Activated naive CD8-positive, alpha-beta T cell treated with anti-CD3 and anti-CD28 coated beads, Interleukin-2, amount 50 U/mL, for 24 hours (primary cell): ENCODE results near the gene AXL.
"Not testable (repeated sequence)": the region's sequence is repeated elsewhere in the genome, so short reads cannot be mapped to it uniquely, and the experiment has no call there.

Experiments
- ATAC-seq: fragments of 150-1000 bp; cut with Tn5 transposase; one replicate; pipeline ENCODE4 v1.10.0; 2021
- DNase-seq: peaks from one replicate; pipeline ENCODE4 v3.0.0; 2021
- H3K27ac Mint-ChIP-seq: one replicate; pipeline ENCODE4 v1.8.0; 2021; ENCODE audit warnings: mild to moderate bottlenecking, mixed read lengths
- H3K27me3 Mint-ChIP-seq: one replicate; pipeline ENCODE4 v1.8.0; 2021; ENCODE audit warnings: mixed read lengths
- H3K36me3 Mint-ChIP-seq: one replicate; pipeline ENCODE4 v1.8.0; 2021; ENCODE audit warnings: low read depth, mixed read lengths
- H3K4me1 Mint-ChIP-seq: one replicate; pipeline ENCODE4 v1.8.0; 2021; ENCODE audit warnings: mixed read lengths
- H3K4me3 Mint-ChIP-seq: one replicate; pipeline ENCODE4 v1.8.0; 2021; ENCODE audit warnings: mild to moderate bottlenecking, moderate library complexity, mixed read lengths
- H3K9me3 Mint-ChIP-seq: one replicate; pipeline ENCODE4 v1.8.0; 2021; ENCODE audit warnings: mixed read lengths

AXL gene

GRCh38 chr19:41218615-41219507 lies at the start of gene AXL:
Gene AXL (plus strand): TSS chr19:41219223. CDS start chr19:41219393, 170 bp downstream.
- no peak within 1 kb of the TSS for H3K27ac Mint-ChIP-seq
- peaks cover 12% of the 10 kb centered on the region for H3K4me1 Mint-ChIP-seq
- no peak within 1 kb of the TSS for H3K4me3 Mint-ChIP-seq
- peaks cover 44% of the 10 kb centered on the region for H3K27me3 Mint-ChIP-seq
- DNase-seq (no peak), ATAC-seq (no peak)
- no peaks in the 10 kb centered on the region for H3K36me3 Mint-ChIP-seq
- no peaks in the 10 kb centered on the region for H3K9me3 Mint-ChIP-seq

DNA sequence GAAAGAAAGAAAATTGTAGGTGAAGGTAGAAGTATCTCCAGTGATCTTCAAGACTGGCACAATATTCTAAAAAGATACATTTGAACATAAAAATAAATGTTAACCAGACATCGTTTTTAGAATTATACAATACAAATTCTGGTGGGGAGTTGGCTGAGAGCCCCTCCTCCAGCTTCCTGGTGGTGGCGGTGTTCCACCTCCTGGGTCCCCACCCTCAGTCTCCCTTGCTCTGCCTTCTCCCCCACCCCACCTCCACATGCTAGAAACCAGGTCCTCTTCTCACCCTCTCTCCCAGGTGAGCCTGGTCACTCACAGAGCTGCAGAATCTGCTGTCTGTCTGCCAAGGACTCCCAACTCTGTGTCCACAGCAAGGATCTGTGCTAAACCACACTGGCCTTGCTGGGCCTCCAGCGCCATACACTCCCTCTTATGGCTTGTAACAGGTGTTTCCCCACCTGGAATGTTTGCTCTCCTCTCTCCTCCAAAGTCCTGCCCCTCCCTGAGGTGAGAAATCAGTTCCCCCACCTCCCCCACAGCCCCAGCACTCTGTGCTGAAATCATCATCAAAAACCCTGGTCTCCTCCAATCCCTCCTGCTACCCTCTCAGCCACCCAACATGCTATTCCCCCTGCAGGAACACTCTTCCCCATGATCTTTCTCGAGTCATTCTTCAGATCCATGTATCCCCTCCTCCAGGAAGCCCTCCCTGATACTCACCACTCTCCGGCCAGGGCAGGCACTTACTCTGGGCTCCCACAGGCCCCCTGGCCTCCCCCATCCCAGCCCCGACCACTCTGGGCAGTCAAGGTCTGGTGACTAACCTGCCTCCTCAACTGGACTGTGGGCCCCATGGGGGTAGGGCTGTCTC lies 46.5 kb upstream of the AXL start:
- Mint-ChIP-seq H3K4me3 (no peak overlapping the region), H3K27me3 (no peaks in the 10 kb centered on the region), H3K27ac (no peak overlapping the region), H3K9me3 (no peaks in the 10 kb centered on the region), H3K4me1 (peaks cover 12% of the 10 kb centered on the region), H3K36me3 (no peaks in the 10 kb centered on the region)
- ATAC-seq (no peak), DNase-seq (no peak)

- Mint-ChIP-seq H3K4me1 (peaks cover 12% of the 10 kb centered on the region), H3K27ac (no peak overlapping the region), H3K36me3 (no peaks in the 10 kb centered on the region), H3K9me3 (no peaks in the 10 kb centered on the region), H3K27me3 (no peaks in the 10 kb centered on the region), H3K4me3 (no peak overlapping the region)
- no peak for DNase-seq
- ATAC-seq = no peak
These were observed 44.6 kb upstream of the AXL start for GRCh38 chr19:41174297-41174928.

DNA sequence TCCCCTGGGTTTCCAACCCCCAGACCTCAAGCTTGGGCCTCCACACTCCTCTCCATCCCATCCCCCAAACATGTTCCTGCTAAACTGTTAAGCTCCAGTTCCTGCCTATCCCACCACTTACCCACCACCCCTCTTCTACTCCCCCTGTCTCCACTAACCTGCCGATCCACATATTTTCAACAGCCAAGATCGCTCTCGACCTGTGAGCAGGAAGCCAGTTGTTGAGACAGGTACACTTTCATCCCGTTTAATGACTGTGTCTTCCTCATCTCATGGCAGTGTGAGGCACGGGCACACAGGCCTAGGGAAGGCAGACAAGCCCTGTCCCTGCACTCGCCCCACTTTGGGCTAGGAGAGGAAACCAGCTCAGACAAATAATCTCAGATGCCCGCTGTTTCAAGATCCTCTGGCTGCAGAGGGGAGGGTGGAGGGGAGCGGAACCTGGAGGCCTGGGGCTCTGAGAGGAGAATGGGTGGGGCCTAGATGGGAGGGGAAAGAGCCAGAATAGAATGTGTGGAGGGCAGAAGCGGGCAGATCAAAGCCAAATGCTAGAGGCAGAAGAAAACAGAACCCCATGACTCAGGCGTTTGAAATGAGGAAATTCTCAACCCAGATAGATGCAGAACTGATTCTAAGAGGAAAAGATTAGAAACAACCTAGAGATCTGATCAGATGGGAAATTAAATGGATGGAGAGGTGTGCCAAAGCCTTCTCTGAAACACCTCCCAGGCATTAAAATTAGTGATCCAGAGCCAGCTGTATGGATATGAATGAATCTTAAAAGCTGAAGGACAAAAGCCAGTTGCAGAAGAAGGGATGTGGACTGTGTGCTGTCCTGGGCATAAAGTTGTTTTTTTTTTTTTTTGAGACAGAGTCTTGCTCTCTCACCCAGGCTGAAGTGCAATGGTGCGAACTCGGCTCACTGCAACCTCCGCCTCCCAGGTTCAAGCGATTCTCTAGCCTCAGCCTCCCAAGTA lies 42.9 kb upstream of the AXL start:
- peak; percentile 30 for DNase-seq
- H3K9me3 Mint-ChIP-seq = no peaks in the 10 kb centered on the region
- H3K4me1 Mint-ChIP-seq = peaks cover 12% of the 10 kb centered on the region
- peak; percentile 77 for ATAC-seq
- H3K27me3 Mint-ChIP-seq = no peaks in the 10 kb centered on the region
- peak overlapping the region; percentile 9 for H3K27ac Mint-ChIP-seq
- no peaks in the 10 kb centered on the region for H3K36me3 Mint-ChIP-seq
- no peak overlapping the region for H3K4me3 Mint-ChIP-seq

DNA sequence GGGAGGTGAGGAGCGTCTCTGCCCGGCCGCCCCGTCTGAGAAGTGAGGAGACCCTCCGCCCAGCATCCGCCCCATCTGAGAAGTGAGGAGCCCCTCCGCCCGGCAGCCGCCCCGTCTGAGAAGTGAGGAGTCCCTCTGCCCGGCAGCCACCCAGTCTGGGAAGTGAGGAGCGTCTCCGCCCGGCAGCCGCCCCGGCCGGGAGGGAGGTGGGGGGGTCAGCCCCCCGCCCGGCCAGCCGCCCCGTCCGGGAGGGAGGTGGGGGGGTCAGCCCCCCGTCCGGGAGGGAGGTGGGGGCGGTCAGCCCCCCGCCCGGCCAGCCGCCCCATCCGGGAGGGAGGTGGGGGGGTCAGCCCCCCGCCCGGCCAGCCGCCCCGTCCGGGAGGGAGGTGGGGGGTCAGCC lies 38.9 kb upstream of the AXL start:
- H3K4me3 Mint-ChIP-seq, H3K27me3 Mint-ChIP-seq, H3K4me1 Mint-ChIP-seq, H3K9me3 Mint-ChIP-seq, H3K36me3 Mint-ChIP-seq, H3K27ac Mint-ChIP-seq, ATAC-seq, DNase-seq: not testable (repeated sequence)

- DNase-seq (no peak), ATAC-seq (no peak)
- peaks cover 25% of the 10 kb centered on the region for H3K27me3 Mint-ChIP-seq
- no peaks in the 10 kb centered on the region for H3K36me3 Mint-ChIP-seq
- no peak overlapping the region for H3K4me3 Mint-ChIP-seq
- H3K9me3 Mint-ChIP-seq = no peaks in the 10 kb centered on the region
- no peaks in the 10 kb centered on the region for H3K4me1 Mint-ChIP-seq
- no peak overlapping the region for H3K27ac Mint-ChIP-seq
These were observed 31.8 kb upstream of the AXL start for GRCh38 chr19:41186971-41187883.

- no peak overlapping the region for H3K4me3 Mint-ChIP-seq
- peaks cover 31% of the 10 kb centered on the region for H3K27me3 Mint-ChIP-seq
- H3K4me1 Mint-ChIP-seq = peaks cover 4% of the 10 kb centered on the region
- no peak for DNase-seq
- no peak overlapping the region for H3K27ac Mint-ChIP-seq
- no peaks in the 10 kb centered on the region for H3K36me3 Mint-ChIP-seq
- H3K9me3 Mint-ChIP-seq = no peaks in the 10 kb centered on the region
- no peak for ATAC-seq
These were observed 31.1 kb upstream of the AXL start for GRCh38 chr19:41187884-41188279.

- Mint-ChIP-seq H3K9me3 (no peaks in the 10 kb centered on the region), H3K4me1 (peaks cover 4% of the 10 kb centered on the region), H3K27ac (no peak overlapping the region), H3K4me3 (no peak overlapping the region), H3K27me3 (peaks cover 41% of the 10 kb centered on the region), H3K36me3 (no peaks in the 10 kb centered on the region)
- no peak for DNase-seq
- ATAC-seq = no peak
These were observed 29.5 kb upstream of the AXL start for GRCh38 chr19:41189425-41190065.

DNA sequence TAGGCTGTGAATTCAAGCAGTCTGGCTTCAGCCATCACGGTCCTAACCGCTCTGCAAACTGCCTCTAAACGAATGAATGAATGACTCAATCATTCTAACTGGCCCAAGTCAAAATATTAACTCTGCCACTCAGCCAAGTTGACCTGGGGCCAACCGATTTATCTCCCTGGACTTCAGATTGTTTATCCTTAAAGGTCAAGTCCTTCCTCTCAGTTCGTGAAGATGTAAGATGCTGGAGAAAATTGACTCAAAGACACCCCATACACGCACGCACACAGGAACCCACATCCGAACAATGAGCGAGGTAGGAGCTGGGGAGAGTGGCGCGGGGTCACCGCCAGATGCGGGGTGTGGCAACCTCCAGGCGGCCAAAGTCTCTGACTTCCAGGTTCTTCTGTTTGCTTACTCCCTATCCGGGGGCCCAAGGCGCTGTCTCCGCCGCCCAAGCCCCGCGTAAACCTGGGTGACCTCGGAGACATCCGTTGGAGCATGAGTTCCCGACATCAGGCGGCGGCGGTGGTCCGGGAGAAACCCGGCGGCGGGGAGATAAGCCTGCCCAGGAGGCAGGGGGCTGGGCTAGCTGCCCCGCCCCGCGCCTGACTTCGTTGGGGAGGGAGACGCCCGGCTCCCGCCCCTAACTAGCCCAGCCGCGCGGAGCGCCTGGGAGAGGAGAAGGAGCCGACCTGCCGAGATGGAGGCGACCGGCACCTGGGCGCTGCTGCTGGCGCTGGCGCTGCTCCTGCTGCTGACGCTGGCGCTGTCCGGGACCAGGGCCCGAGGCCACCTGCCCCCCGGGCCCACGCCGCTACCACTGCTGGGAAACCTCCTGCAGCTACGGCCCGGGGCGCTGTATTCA lies 26.2 kb upstream of the AXL start, which contains the start of gene CYP2S1:
TSS of gene CYP2S1 (plus strand) at position 646 of the 856 bp plus-strand sequence. CDS start at position 692, 46 bp downstream.
- Mint-ChIP-seq H3K4me1 (peaks cover 4% of the 10 kb centered on the region), H3K4me3 (peak within 1 kb of the TSS; percentile 44), H3K9me3 (no peaks in the 10 kb centered on the region), H3K27ac (no peak within 1 kb of the TSS), H3K36me3 (no peaks in the 10 kb centered on the region), H3K27me3 (peaks cover 45% of the 10 kb centered on the region)
- ATAC-seq = peak; percentile 52
- DNase-seq = peak; percentile 25

- H3K9me3 Mint-ChIP-seq = no peaks in the 10 kb centered on the region
- H3K27ac Mint-ChIP-seq = no peak overlapping the region
- H3K4me1 Mint-ChIP-seq = peaks cover 4% of the 10 kb centered on the region
- no peak for ATAC-seq
- no peak overlapping the region for H3K4me3 Mint-ChIP-seq
- DNase-seq = no peak
- H3K27me3 Mint-ChIP-seq = peaks cover 45% of the 10 kb centered on the region
- no peaks in the 10 kb centered on the region for H3K36me3 Mint-ChIP-seq
These were observed 25.4 kb upstream of the AXL start for GRCh38 chr19:41193430-41194156.

DNA sequence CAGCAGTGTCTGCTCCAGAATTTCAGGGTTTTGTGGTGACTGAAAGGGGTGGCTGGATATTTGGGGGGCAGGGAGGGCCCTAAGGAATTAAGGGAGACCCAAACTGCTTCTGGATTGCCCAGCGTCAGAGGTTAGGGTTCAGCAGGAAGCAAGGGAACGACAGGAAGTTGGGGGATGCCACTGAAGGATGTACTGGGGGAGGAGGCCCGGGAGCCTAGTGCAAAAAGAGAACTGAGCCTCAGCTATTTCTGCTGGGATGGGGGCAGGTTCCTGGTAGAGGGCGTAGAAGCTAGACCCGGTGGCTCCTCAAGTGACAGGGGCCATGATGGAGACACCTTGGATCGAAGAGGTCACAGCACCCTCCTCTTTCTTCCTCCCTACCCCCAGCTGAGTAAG lies 24.9 kb upstream of the AXL start:
- DNase-seq = no peak
- no peak overlapping the region for H3K27ac Mint-ChIP-seq
- H3K9me3 Mint-ChIP-seq = no peaks in the 10 kb centered on the region

More for the DNA sequence above, 24.9 kb upstream of the AXL start:
- Mint-ChIP-seq H3K27me3 (peaks cover 45% of the 10 kb centered on the region), H3K36me3 (no peaks in the 10 kb centered on the region), H3K4me1 (peaks cover 4% of the 10 kb centered on the region), H3K4me3 (no peak overlapping the region)
- no peak for ATAC-seq
